Activated T-cell treated with anti-CD3 and anti-CD28 coated beads for 48 hours (primary cell): Measurements from ENCODE around the gene IDUA.
A peak's percentile ranks its signal among the peaks of the same experiment; 100 is the strongest.
"Not testable (repeated sequence)": the region's sequence is repeated elsewhere in the genome, so short reads cannot be mapped to it uniquely, and the experiment has no call there.

Experiments used
- DNase-seq: peaks from one replicate; pipeline ENCODE4 v3.0.0-alpha.2; 2020; ENCODE audit warnings: low read depth

The IDUA gene

GRCh38 chr4:986879-987623 lies at the start of gene IDUA:
Gene IDUA, plus strand, starts transcription at chr4:987044. Its CDS starts 41 bp downstream, at chr4:987085.
- peak; percentile 84 for DNase-seq

GRCh38 chr4:939508-939907 lies 47.3 kb upstream of the IDUA start:
- not testable (repeated sequence) for DNase-seq

- no peak for DNase-seq
Observed at GRCh38 chr4:945274-946102, 41.4 kb upstream of the IDUA start.

- DNase-seq, result no peak
Observed at GRCh38 chr4:946103-946450, 40.8 kb upstream of the IDUA start.

GRCh38 chr4:946517-947471 lies 40.0 kb upstream of the IDUA start:
- no peak for DNase-seq

- no peak for DNase-seq
Observed at GRCh38 chr4:947491-947971, 39.3 kb upstream of the IDUA start.

- DNase-seq, result no peak
Observed at GRCh38 chr4:948101-948935, 38.5 kb upstream of the IDUA start.

- DNase-seq, result no peak
Observed at GRCh38 chr4:948936-949300, 37.9 kb upstream of the IDUA start.

GRCh38 chr4:949656-950055 lies 37.2 kb upstream of the IDUA start:
- DNase-seq, result no peak

GRCh38 chr4:950136-951020 lies 36.5 kb upstream of the IDUA start:
- no peak for DNase-seq

- no peak for DNase-seq
Observed at GRCh38 chr4:951186-951585, 35.7 kb upstream of the IDUA start.

GRCh38 chr4:951594-952468 lies 35.0 kb upstream of the IDUA start:
- DNase-seq, result no peak

- DNase-seq, result no peak
Observed at GRCh38 chr4:952881-953573, 33.8 kb upstream of the IDUA start.

- no peak for DNase-seq
Observed at GRCh38 chr4:953574-953915, 33.3 kb upstream of the IDUA start.

GRCh38 chr4:954211-955020 lies 32.4 kb upstream of the IDUA start:
- no peak for DNase-seq

GRCh38 chr4:955161-955921 lies 31.5 kb upstream of the IDUA start:
- DNase-seq, result no peak

- no peak for DNase-seq
Observed at GRCh38 chr4:955931-956381, 30.9 kb upstream of the IDUA start.
